PC-3 (cell line): ENCODE measurements around the gene SEC31A.

Experiments
- CTCF ChIP-seq: fragments of 300-600 bp; sonication (generic); conservative IDR thresholded peaks from 2 replicates; pipeline ENCODE4 v1.5.1; 2017; ENCODE audit warnings: antibody characterized with exemption, low read depth, mild to moderate bottlenecking, low read length
- EZH2 ChIP-seq: fragments of 300-600 bp; sonication (generic); IDR thresholded peaks from one replicate; pipeline ENCODE4 v1.6.1; 2017; ENCODE audit warnings: antibody characterized with exemption, mild to moderate bottlenecking, low read length; ENCODE audit not compliant: unreplicated experiment

- no peak for TF ChIP-seq CTCF
- no peak for TF ChIP-seq EZH2
Measured at GRCh38 chr4:82939414-82939813, 48.5 kb upstream of the SEC31A start.
